Measurements from ENCODE around the gene NAA60. TPM values are rescaled to one million over a fixed set of nuclear protein-coding genes. Genes with fewer than 3 reads are reported as not detected.
A peak's percentile ranks its signal among the peaks of the same experiment; 100 is the strongest.
"Not testable (repeated sequence)": the region's sequence is repeated elsewhere in the genome, so short reads cannot be mapped to it uniquely, and the experiment has no call there.

The NAA60 gene
- total and polyA plus RNA-seq, 8 donors = 35.9 to 54.6 (median 47.1) TPM

DNA sequence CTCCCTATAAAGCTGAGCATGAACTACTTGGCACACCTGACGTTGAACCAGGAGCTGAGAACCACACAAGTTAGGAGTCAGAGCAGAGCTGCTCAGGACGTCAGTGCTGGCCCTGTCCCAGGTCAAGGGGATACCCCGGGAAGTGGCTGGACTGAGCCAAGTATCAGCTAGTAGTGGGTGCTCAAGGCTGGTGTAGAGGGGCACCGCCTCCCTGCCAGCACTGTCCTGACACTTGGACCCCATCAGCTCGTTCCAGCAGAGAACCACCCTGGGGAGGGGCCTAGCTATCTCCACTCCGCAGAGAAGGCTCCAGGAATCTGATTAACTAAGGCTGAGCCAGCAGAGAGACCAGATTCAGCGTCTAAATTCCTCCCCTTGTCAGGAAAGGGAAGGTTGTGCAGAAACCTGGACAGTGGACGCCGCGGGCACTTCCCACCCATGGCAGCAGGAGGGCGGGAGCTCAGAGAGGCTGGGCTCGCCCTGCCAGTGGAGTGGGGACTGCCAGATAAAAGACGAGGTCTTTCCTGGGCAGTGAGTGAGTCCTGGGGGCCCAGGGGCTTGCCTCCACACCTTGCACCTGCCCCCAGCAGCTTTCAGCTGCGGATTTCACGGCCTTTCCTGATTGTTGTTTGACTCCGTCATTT is 30.8 kb downstream of the NAA60 start:
- Histone ChIP-seq H3K36me3 (peaks cover 0 to 50% of the 10 kb centered on the region in 2 donors), H3K4me1 (no peaks in the 10 kb centered on the region), H3K27ac (no peak overlapping the region), H3K4me3 (no peak overlapping the region), H3K27me3 (no peaks in the 10 kb centered on the region), H3K9me3 (no peaks in the 10 kb centered on the region)
- intact Hi-C loops (cut with DNase I) = no loop called here
- ATAC-seq = peak; percentile 76
- DNase-seq = no peak
- TF ChIP-seq, protein P1, sequence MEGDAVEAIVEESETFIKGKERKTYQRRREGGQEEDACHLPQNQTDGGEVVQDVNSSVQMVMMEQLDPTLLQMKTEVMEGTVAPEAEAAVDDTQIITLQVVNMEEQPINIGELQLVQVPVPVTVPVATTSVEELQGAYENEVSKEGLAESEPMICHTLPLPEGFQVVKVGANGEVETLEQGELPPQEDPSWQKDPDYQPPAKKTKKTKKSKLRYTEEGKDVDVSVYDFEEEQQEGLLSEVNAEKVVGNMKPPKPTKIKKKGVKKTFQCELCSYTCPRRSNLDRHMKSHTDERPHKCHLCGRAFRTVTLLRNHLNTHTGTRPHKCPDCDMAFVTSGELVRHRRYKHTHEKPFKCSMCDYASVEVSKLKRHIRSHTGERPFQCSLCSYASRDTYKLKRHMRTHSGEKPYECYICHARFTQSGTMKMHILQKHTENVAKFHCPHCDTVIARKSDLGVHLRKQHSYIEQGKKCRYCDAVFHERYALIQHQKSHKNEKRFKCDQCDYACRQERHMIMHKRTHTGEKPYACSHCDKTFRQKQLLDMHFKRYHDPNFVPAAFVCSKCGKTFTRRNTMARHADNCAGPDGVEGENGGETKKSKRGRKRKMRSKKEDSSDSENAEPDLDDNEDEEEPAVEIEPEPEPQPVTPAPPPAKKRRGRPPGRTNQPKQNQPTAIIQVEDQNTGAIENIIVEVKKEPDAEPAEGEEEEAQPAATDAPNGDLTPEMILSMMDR (IDR thresholded peaks at IDR 0.05) = no peak

GRCh38 chr16:3474870-3475269 is 31.4 kb downstream of the NAA60 start:
- peaks cover 0 to 52% of the 10 kb centered on the region in 2 donors for H3K36me3 ChIP-seq
- H3K27ac ChIP-seq; H3K4me3 ChIP-seq; ATAC-seq; H3K9me3 ChIP-seq; H3K4me1 ChIP-seq; DNase-seq; intact Hi-C loops (cut with DNase I); H3K27me3 ChIP-seq: not testable (repeated sequence)

DNA sequence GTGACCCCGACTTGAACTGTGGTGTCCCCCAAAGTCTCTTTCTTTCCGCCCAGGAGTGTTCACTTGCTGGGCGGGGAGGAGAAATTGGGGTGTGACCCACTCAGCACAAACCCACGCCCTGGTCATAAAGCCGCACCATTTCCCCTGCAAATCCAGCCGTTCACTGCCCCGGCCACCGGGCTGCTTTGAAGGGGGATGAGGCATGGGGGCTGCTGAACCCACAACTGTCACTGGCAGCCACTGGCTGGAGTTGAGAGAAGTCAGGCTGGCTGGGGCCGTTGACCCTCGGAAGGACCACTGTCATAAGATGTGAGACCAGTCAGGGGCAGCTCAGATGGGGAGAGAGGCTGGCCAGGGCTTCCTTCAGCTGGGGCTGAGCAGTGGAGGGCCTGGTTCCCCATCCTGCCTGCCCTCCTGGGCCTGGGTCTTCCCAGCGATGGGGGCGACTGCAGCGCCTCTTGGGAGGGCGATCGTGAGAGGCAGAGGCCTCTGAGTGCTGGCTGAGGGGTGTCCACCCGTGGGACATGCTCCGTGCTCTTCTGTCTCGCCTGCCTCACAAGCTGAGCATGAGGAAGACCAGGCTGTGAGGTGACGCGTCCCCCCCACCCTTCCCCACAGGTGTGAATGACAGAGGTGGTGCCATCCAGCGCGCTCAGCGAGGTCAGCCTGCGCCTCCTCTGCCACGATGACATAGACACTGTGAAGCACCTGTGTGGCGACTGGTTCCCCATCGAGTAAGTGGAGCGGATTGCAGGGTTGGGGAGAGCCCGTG is 32.3 kb downstream of the NAA60 start:
- Histone ChIP-seq H3K27me3 (no peaks in the 10 kb centered on the region), H3K36me3 (peaks cover 0 to 59% of the 10 kb centered on the region in 2 donors), H3K9me3 (no peaks in the 10 kb centered on the region), H3K4me1 (no peaks in the 10 kb centered on the region), H3K4me3 (no peak overlapping the region), H3K27ac (no peak overlapping the region)
- no peak for DNase-seq
- TF ChIP-seq, protein P1 (IDR thresholded peaks at IDR 0.05) = no peak
- intact Hi-C loops (cut with DNase I) = no loop called here
- no peak for ATAC-seq

- no peaks in the 10 kb centered on the region for H3K4me1 ChIP-seq
- no peak overlapping the region for H3K27ac ChIP-seq
- H3K36me3 ChIP-seq = peaks cover 0 to 65% of the 10 kb centered on the region in 2 donors
- no peak for DNase-seq
- TF ChIP-seq, protein P1 (IDR thresholded peaks at IDR 0.05) = no peak
- ATAC-seq = no peak
- no peaks in the 10 kb centered on the region for H3K27me3 ChIP-seq
- H3K4me3 ChIP-seq = no peak overlapping the region
- H3K9me3 ChIP-seq = no peaks in the 10 kb centered on the region
- intact Hi-C loops (cut with DNase I) = no loop called here
These were observed 32.9 kb downstream of the NAA60 start for GRCh38 chr16:3476409-3476808.

GRCh38 chr16:3478242-3478925 is 34.9 kb downstream of the NAA60 start:
- H3K27me3 ChIP-seq = no peaks in the 10 kb centered on the region
- intact Hi-C loops (cut with DNase I) = no loop called here
- H3K4me3 ChIP-seq = no peak overlapping the region
- no peaks in the 10 kb centered on the region for H3K4me1 ChIP-seq
- H3K9me3 ChIP-seq = no peaks in the 10 kb centered on the region
- H3K36me3 ChIP-seq = peaks cover 0 to 70% of the 10 kb centered on the region in 2 donors
- no peak overlapping the region for H3K27ac ChIP-seq
- DNase-seq = no peak
- TF ChIP-seq, protein P1 (IDR thresholded peaks at IDR 0.05) = no peak
- ATAC-seq = no peak
